MM.1S (cell line): ENCODE measurements around the gene GNPTAB.

Source experiments
- DNase-seq: peaks from one replicate; pipeline ENCODE4 v3.0.0-alpha.2; 2015
- H2AFZ ChIP-seq: fragments of 300-600 bp; sonication (generic); 2 replicates; pipeline ENCODE4 v1.6.0; 2016; ENCODE audit warnings: antibody characterized with exemption, low read length
- H3F3A ChIP-seq: fragments of 300-600 bp; sonication (generic); 2 replicates; pipeline ENCODE4 v1.6.1; 2016; ENCODE audit warnings: mild to moderate bottlenecking, antibody characterized with exemption, low read length, moderate library complexity, mixed read lengths; ENCODE audit not compliant: insufficient read depth
- H3K27ac ChIP-seq: fragments of 300-600 bp; sonication (generic); 2 replicates; pipeline ENCODE4 v1.5.1; 2016; ENCODE audit warnings: mild to moderate bottlenecking, low read length
- H3K27me3 ChIP-seq: fragments of 300-600 bp; sonication (generic); replicated peaks from 2 replicates; pipeline ENCODE4 v1.6.0; 2016; ENCODE audit warnings: low read length; ENCODE audit not compliant: insufficient read depth
- H3K36me3 ChIP-seq: fragments of 300-600 bp; sonication (generic); replicated peaks from 2 replicates; pipeline ENCODE4 v1.6.1; 2016; ENCODE audit warnings: mild to moderate bottlenecking, low read length, mixed read lengths; ENCODE audit not compliant: insufficient read depth
- H3K4me1 ChIP-seq: fragments of 300-600 bp; sonication (generic); 2 replicates; pipeline ENCODE4 v1.6.1; 2016; ENCODE audit warnings: low read length, mixed read lengths
- H3K4me2 ChIP-seq: fragments of 300-600 bp; sonication (generic); 2 replicates; pipeline ENCODE4 v1.6.0; 2016; ENCODE audit warnings: low read depth, low read length
- H3K4me3 ChIP-seq: fragments of 300-600 bp; sonication (generic); 2 replicates; pipeline ENCODE4 v1.5.1; 2016; ENCODE audit warnings: low read length, mixed read lengths
- H3K79me2 ChIP-seq: fragments of 300-600 bp; sonication (generic); 2 replicates; pipeline ENCODE4 v1.6.1; 2016; ENCODE audit warnings: mixed run types, low read length, mixed read lengths
- H3K9ac ChIP-seq: fragments of 300-600 bp; sonication (generic); 2 replicates; pipeline ENCODE4 v1.6.1; 2016; ENCODE audit warnings: low read length, mixed read lengths
- H3K9me2 ChIP-seq: fragments of 300-600 bp; sonication (generic); replicated peaks from 2 replicates; pipeline ENCODE4 v1.6.1; 2016; ENCODE audit warnings: mild to moderate bottlenecking, low read length, mixed read lengths; ENCODE audit not compliant: insufficient read depth
- H3K9me3 ChIP-seq: fragments of 300-600 bp; sonication (generic); replicated peaks from 2 replicates; pipeline ENCODE4 v1.6.1; 2016; ENCODE audit warnings: mild to moderate bottlenecking, low read length, mixed read lengths; ENCODE audit not compliant: insufficient read depth
- H4K20me1 ChIP-seq: fragments of 300-600 bp; sonication (generic); 2 replicates; pipeline ENCODE4 v1.6.1; 2016; ENCODE audit warnings: mild to moderate bottlenecking, low read length, moderate library complexity, mixed read lengths; ENCODE audit not compliant: insufficient read depth
- EZH2 ChIP-seq: fragments of 300-600 bp; sonication (generic); optimal IDR thresholded peaks from 2 replicates; pipeline ENCODE3; 2017; ENCODE audit warnings: low read depth, mild to moderate bottlenecking, antibody characterized with exemption, low read length, mixed read lengths
- EZH2phosphoT487 ChIP-seq: fragments of 300-600 bp; sonication (generic); IDR thresholded peaks from 2 replicates; pipeline ENCODE4 v1.6.1; 2018; ENCODE audit warnings: antibody characterized with exemption, low read length
- TF ChIP-seq, protein P1 (sequence below): fragments of 300-600 bp; sonication (generic); IDR thresholded peaks from 2 replicates; pipeline ENCODE4 v1.5.1; 2016; ENCODE audit warnings: antibody characterized with exemption, low read length, mixed read lengths

The GNPTAB gene

DNA sequence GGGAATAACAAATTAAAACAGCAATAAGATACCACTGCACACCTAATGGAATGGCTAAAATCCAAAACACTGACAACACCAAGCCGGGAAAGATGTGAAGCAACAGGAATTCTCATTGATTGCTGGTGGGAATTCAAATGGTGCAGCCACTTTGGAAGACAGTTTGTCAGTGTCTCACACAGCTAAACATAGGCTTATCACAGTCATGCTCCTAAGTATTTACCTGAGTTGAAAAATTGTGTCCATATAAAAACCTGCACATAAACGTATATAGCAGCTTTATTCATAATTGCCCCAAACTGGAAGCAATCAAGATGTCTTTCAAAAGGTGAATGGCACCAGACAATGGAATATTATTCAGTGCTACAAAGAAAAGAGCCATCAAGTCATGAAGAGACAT, 21.6 kb downstream of the GNPTAB start:
- Histone ChIP-seq H3K9me2 (no peaks in the 10 kb centered on the region), H3K9me3 (no peaks in the 10 kb centered on the region), H2AFZ (no peak overlapping the region), H3K4me2 (no peak overlapping the region), H3F3A (no peaks in the 10 kb centered on the region), H3K27ac (no peak overlapping the region), H3K27me3 (no peaks in the 10 kb centered on the region), H3K36me3 (no peaks in the 10 kb centered on the region), H3K79me2 (peaks cover 98% of the 10 kb centered on the region), H3K4me3 (no peak overlapping the region), H3K4me1 (peaks cover 8% of the 10 kb centered on the region), H3K9ac (no peak overlapping the region), H4K20me1 (peaks cover 28% of the 10 kb centered on the region; the same call in 1 of the 2 replicates)
- no peak for DNase-seq
- no peak for TF ChIP-seq EZH2
- TF ChIP-seq, protein P1, sequence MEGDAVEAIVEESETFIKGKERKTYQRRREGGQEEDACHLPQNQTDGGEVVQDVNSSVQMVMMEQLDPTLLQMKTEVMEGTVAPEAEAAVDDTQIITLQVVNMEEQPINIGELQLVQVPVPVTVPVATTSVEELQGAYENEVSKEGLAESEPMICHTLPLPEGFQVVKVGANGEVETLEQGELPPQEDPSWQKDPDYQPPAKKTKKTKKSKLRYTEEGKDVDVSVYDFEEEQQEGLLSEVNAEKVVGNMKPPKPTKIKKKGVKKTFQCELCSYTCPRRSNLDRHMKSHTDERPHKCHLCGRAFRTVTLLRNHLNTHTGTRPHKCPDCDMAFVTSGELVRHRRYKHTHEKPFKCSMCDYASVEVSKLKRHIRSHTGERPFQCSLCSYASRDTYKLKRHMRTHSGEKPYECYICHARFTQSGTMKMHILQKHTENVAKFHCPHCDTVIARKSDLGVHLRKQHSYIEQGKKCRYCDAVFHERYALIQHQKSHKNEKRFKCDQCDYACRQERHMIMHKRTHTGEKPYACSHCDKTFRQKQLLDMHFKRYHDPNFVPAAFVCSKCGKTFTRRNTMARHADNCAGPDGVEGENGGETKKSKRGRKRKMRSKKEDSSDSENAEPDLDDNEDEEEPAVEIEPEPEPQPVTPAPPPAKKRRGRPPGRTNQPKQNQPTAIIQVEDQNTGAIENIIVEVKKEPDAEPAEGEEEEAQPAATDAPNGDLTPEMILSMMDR = no peak
- TF ChIP-seq EZH2phosphoT487 = no peak

DNA sequence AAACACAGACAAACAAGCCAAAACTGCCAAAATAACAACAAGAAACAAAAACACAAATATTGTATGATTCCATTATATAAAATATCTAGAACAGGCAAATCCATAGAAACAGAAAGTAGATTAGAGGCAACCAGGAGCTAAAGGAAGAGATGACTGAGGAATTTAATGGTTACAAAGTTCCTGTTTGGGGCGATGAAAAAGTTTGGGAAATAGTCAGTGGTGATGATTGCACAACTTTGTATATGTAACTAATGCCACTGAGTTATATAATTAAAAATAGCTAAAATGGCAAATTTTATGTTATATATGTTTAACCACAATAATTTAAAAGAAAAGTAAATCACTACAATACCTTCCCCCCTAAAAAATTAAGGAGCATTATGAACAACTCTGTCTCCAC, 24.5 kb downstream of the GNPTAB start:
- no peaks in the 10 kb centered on the region for H3F3A ChIP-seq
- no peaks in the 10 kb centered on the region for H3K36me3 ChIP-seq
- no peaks in the 10 kb centered on the region for H3K9me2 ChIP-seq
- DNase-seq = no peak
- TF ChIP-seq EZH2phosphoT487 (no peak), EZH2 (no peak)
- TF ChIP-seq, protein P1 = no peak
- no peak overlapping the region for H3K4me3 ChIP-seq
- H3K9me3 ChIP-seq = no peaks in the 10 kb centered on the region
- H2AFZ ChIP-seq = no peak overlapping the region
- H3K4me2 ChIP-seq = no peak overlapping the region
- H3K4me1 ChIP-seq = peaks cover 8% of the 10 kb centered on the region
- H3K79me2 ChIP-seq = peaks cover 99% of the 10 kb centered on the region
- H4K20me1 ChIP-seq = peaks cover 30% of the 10 kb centered on the region; the same call in 1 of the 2 replicates
- H3K9ac ChIP-seq = no peak overlapping the region
- H3K27me3 ChIP-seq = no peaks in the 10 kb centered on the region
- H3K27ac ChIP-seq = no peak overlapping the region

DNA sequence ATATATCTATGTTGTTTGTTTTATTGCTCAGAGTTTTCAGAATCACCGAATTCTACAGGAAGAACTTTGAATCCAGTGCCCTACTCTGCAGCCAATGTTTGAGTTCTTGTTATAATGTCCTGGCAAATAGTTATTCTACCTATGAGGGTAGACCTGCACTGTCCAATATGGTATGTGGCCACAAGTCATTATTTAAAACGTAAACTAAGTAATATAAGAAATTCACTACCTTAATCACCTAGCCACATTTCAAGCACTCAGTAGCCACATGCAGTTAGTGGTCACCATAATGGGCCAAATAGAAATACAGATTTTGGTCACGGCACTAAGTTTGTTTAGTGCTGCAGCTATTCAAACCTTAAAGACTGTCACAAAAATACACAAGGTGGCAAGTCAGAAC, 26.4 kb downstream of the GNPTAB start:
- Histone ChIP-seq H3K9me3 (no peaks in the 10 kb centered on the region), H4K20me1 (peaks cover 29% of the 10 kb centered on the region; the same call in 1 of the 2 replicates), H3F3A (no peaks in the 10 kb centered on the region), H3K9me2 (no peaks in the 10 kb centered on the region), H3K4me3 (no peak overlapping the region), H3K27ac (no peak overlapping the region), H3K9ac (no peak overlapping the region), H3K36me3 (no peaks in the 10 kb centered on the region), H3K4me1 (no peaks in the 10 kb centered on the region), H3K4me2 (no peak overlapping the region), H3K27me3 (no peaks in the 10 kb centered on the region), H3K79me2 (peaks cover 98% of the 10 kb centered on the region), H2AFZ (no peak overlapping the region)
- no peak for DNase-seq
- TF ChIP-seq EZH2phosphoT487 (no peak), EZH2 (no peak)
- TF ChIP-seq, protein P1 = no peak
